NCI-H2196 (cell line): ENCODE measurements around the gene TUBA3D.
"Not testable (repeated sequence)": the region's sequence is repeated elsewhere in the genome, so short reads cannot be mapped to it uniquely, and the experiment has no call there.

Experiments
- DNase-seq: peaks from one replicate; lab custom pipeline; 2025; ENCODE audit not compliant: unreplicated experiment; lab: John Stamatoyannopoulos, UW

The TUBA3D gene

GRCh38 chr2:131483981-131484820, 8.3 kb downstream of the TUBA3D start:
- not testable (repeated sequence) for DNase-seq

DNA sequence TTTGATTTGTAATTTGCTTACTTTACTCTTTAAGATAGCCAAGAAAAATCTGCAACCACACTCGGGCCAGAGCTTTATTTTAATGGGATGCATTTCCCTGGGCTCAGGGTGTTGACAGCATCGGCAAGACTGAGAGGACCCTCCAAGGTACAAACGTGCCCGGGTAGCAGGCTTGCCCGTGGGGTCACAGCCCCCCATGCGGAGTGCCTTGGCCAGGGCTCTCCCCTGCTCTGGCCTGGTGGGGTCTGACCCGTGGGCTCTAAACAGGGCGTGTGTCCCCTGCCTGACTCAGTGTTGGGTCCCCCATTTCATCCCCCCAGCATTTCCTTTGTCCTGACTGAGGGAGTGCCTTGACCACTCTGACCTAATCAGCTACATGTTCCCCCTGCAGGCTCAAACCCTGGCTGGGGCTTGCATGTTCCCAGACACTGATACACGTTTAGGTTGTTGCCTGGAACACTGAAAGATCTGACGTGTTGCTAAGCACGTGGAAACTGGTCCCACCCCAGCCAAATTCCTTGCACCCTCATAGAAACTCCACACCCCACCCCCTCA, 9.1 kb downstream of the TUBA3D start:
- not testable (repeated sequence) for DNase-seq

GRCh38 chr2:131486201-131486902, 10.4 kb downstream of the TUBA3D start:
- DNase-seq, result not testable (repeated sequence)

DNA sequence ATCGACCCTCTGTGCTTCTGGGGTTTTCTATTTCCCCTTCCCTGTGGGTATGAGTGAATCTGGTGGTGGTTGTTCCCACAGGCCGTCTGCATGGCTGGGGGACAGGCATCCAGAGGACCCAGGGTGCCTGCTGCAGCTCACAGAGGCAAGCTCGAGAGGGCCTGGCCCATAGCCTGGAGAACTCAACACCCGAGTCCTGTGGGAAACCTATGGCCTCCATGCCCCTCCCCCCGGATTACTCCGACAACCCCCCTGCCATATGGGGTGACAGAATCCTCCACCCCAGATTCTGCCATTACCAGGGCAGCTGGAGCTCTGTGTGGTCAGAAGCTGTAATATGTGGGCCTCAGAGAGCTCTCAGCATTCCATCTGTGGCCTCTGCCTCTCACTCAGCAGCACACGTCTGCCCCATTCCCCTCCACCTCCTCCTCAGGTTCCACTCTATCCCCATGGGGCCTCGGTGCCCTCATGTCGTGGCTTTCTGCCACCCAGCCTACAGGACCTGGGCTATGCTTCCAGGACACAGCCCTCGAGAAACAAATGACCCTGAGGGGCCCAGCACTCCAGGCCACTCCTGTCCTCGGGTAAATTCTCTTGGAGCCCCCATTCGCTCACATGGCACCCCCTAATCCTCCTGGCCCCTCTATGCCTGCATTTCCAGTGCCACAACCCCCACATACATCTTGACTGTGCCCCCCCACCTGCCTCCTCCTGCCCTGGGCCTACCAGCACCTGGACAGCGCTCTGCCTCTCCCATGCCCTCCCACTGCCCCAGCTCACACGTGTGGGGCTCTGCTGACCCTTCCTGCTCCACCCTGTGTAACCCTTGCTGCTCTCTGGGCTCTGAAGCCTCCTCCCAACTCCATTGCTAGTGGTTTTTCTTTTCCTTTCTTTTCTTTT, 12.6 kb downstream of the TUBA3D start:
- no peak for DNase-seq

DNA sequence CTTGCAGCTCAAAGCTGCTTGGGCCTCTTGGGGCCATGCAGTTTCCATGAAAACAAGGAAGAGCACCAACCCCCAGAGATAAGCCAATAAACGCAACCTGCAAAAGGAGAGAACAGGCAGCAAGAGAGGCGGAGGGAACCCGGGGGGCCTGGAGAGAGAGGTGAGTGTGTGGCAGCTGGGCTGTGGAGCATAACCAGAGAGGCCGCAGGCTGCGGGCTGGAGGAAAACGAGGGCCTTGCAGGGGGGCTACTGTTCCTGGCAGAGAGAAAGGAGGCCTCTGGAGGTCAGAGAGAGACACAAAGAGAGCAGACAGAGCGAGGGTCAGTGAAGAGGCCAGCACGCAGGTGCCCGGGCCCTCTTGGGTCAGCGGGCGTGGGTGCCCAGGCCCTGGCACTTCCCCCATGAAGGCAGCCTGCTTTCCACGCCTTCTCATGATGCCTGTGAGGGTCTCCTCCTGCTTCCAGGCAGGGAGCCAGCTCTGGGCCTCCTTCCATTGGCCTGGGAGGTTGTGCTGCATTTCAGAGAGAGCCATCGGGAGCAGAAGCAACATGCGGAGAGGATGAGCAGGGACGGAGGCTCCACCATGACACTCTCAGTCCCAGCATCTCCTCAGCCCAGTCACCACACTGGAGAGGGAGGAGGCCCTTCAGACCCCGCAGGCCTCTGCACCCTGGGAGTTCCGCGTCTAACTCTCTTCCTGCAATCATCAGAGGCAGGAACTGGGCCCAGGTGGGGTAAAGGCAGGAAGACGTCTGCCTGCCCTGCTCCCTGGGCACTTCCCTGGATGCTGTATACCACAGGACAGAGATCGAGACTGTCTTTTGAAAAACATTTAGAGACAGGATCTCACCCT, 14.9 kb downstream of the TUBA3D start:
- DNase-seq, result not testable (repeated sequence)

DNA sequence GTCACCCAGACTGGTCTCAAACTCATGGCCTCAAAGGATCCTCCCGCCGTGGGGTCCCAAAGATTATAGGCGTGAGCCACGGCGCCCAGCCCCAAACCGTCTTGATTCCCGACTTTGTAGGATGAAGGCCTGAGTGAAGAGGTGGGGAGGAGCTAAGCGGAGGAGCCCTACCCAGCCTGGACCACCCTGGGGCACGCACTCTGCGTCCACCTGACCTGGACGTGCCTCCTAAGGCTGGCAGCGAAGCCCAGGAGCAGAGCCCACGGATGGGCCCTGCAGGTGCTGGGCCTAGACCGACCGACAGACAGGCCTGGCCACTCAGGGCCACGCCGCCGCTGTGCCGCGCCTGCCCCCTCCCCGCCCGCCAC, 15.5 kb downstream of the TUBA3D start:
- DNase-seq, result not testable (repeated sequence)

DNA sequence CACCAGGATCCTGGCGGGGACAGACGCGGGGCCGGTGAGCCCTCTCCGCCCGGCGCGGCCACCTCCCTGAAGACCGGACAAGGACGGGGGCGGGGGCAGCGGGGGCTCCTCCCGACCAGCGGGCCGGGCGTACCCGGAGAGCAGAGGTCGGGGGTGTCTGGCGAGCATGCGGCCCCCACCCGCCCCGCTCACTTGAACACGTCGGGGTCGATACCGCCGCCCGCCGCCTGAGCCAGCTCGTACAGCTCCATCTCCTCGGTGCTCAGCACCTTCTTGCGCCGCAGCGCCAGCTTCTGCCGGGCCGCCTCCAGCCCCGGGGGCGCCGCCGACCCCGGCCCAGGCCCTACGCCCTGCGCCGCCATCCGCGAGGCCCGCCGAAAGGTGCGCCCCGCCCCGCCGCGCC, 16.1 kb downstream of the TUBA3D start, which contains the start of gene MZT2A:
MZT2A (minus strand) TSS at position 383 of the 403 bp plus-strand sequence; CDS start at position 362, 21 bp downstream.
- not testable (repeated sequence) for DNase-seq

- peak; percentile 97 for DNase-seq
Measured at GRCh38 chr2:131492418-131493198, 16.7 kb downstream of the TUBA3D start.

GRCh38 chr2:131493199-131493968, 17.5 kb downstream of the TUBA3D start:
- DNase-seq, result no peak

DNA sequence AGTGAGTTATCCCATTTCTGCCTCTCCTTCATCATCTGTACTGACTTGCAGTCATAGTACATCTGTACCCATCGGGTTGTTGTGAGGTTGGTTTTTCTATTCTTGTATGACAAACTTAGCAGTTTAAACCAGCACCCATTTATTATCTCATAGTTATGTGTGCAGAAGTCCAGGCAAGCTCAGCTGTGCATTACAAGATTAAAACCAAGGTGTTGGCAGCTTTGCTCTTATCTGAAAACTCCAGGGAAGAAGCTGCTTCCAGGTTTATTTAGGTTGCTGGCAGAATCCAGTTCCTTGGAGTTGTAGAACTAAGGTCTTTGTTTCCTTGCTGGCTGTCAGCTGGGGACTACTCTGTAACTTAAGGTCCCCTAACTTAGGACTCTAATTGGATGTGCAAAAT, 19.6 kb downstream of the TUBA3D start:
- not testable (repeated sequence) for DNase-seq

DNA sequence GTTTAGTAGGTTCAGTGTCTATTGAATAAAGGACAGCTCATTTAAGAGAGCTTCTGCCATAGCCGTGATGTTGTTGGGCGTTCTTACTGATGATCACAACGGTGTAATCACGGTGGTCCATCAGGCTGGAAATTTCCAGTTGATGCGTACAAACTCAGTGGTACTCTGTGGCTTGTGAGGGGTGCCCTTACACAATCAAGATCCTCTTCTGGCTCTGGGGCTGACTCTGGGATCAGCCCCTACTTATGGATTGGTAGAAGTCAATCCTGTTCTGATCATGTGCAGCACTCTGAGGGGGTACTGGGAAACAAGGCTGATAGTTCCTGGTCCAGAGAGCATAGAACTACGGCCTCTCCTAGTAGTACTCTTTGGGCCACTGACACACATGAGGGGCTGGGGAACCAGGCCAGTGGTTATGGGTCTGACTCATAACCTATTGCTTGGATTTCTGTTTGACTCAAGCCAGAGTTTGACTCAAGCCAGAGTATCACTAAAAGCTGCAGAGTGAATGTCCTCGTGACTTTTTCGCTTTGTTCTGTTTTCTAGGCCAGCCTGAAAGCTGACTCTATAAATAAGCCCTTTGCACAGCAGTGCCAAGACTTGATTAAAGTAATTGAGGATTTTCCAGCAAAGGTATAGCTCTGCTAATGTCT, 22.5 kb downstream of the TUBA3D start:
- not testable (repeated sequence) for DNase-seq

DNA sequence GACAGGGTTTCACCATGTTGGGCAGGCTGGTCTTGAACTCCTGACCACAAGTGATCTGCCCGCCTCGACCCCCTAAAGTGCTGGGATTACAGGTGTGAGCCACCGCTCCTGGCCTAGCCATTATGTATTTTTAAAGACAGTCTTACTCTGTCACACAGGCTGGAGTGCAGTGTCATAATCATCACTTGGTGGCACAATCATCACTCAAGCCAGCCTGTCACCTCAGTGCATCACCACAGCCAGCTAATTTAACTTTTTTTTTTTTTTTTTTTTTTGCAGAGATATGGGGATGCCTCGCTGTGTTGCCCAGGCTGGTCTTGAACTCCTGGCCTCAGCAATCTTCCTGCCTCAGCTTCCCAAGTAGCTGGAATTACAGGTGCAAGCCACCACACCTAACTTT, 27.7 kb downstream of the TUBA3D start:
- DNase-seq, result not testable (repeated sequence)

GRCh38 chr2:131504082-131504750, 28.3 kb downstream of the TUBA3D start:
- DNase-seq, result not testable (repeated sequence)

- DNase-seq, result no peak
Measured at GRCh38 chr2:131509615-131510014, 33.7 kb downstream of the TUBA3D start.

- DNase-seq, result not testable (repeated sequence)
Measured at GRCh38 chr2:131511291-131511968, 35.5 kb downstream of the TUBA3D start.

DNA sequence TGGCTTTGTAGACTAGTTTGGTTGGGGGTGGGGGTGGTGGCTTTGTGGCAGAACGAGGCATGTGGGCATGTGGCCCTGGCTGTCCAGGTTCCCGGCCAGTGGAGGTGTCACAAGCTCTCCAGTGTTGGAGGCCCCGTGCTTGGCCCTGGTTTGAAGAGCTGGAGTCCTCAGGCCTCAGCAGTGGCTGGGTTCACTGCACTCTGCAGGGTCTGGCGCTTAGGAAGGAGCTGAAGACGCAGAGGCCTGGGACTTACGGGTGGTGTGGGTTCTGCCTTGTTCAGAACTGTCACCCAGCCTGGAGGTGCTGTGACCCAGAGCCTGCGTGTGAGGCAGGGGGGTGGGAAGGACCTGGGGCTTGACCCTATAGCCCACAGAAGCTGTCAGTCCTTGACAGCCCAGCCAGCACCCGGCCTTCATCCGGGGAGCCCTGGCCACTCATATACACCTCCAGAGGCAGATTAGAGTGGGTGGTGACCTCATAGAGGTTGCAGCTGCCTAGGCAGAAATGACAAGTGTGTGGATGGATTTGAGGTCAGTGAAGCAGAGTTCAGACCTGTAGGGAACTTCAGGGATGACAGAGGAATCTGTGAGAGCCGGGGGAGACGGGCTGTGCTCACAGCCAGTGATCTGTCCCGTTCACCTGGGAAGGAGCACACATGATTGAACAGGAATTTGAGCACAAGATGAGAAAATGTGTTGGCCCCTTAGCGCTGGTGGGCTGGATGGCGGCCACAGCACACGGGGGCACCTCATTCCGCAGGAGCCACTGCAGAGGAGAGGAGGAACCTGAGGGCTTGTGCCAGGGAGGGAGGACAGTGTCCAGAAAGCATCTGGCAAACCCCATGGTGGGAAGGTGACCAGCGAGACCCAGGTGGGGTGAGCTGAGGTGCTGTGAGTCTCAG, 36.3 kb downstream of the TUBA3D start:
- DNase-seq, result not testable (repeated sequence)
